PC-3 (cell line): Measurements from ENCODE around the gene IL1RN.

Experiments used
- EZH2 ChIP-seq: fragments of 300-600 bp; sonication (generic); IDR thresholded peaks from one replicate; pipeline ENCODE4 v1.6.1; 2017; ENCODE audit warnings: antibody characterized with exemption, mild to moderate bottlenecking, low read length; ENCODE audit not compliant: unreplicated experiment
- EZH2phosphoT487 ChIP-seq: fragments of 300-600 bp; sonication (generic); IDR thresholded peaks from 2 replicates; pipeline ENCODE4 v1.6.1; 2018; ENCODE audit warnings: mild to moderate bottlenecking, antibody characterized with exemption, low read length, borderline replicate concordance
- TF ChIP-seq, protein P1 (sequence below): fragments of 300-600 bp; sonication (generic); conservative IDR thresholded peaks from 2 replicates; pipeline ENCODE4 v1.5.1; 2017; ENCODE audit warnings: antibody characterized with exemption, low read depth, mild to moderate bottlenecking, low read length

DNA sequence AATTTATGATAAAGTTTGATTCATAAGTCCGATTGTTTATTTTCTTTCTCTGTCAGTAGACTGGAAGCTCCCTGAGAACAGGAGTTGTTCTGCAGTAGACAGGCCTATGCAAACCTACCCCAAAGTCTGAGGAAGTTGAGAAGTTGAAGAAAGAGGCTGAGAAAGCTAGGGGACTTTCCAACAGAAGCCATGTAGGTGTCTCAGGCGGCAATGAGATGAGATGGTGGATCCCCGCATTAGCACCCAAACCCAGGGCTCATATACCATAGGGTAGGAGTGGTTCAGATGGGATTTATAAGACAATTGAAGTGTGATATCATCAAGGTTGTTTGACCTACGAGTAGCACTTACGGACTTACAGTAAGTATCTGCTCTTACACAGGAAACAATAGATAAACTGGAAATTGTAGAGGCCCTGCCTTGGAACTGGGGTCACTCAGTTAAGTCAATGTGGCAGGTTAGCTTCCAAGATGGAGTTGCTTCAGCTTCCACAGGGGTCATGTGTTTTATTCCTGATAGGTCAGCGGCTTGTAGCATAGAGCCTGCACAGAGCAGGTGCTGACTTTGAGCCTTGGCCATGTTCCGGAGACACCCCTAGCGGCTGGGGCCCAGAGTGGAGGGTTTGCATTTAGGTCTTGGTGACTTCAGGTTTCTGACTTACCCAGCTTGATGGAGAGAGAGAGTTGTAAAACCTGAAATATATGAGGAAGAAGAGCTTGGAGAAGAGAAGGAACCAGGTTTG is 44.1 kb downstream of the IL1RN start:
- TF ChIP-seq EZH2phosphoT487 (no peak), EZH2 (no peak)
- TF ChIP-seq, protein P1, sequence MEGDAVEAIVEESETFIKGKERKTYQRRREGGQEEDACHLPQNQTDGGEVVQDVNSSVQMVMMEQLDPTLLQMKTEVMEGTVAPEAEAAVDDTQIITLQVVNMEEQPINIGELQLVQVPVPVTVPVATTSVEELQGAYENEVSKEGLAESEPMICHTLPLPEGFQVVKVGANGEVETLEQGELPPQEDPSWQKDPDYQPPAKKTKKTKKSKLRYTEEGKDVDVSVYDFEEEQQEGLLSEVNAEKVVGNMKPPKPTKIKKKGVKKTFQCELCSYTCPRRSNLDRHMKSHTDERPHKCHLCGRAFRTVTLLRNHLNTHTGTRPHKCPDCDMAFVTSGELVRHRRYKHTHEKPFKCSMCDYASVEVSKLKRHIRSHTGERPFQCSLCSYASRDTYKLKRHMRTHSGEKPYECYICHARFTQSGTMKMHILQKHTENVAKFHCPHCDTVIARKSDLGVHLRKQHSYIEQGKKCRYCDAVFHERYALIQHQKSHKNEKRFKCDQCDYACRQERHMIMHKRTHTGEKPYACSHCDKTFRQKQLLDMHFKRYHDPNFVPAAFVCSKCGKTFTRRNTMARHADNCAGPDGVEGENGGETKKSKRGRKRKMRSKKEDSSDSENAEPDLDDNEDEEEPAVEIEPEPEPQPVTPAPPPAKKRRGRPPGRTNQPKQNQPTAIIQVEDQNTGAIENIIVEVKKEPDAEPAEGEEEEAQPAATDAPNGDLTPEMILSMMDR: no peak
